Subcutaneous abdominal adipose tissue (tissue), 5 donors: ENCODE results near the gene CLCN2.

Experiments used
- H3K27ac ChIP-seq: one replicate; pipeline ENCODE4 v1.7.0; 2013; ENCODE audit warnings: low read depth, mild to moderate bottlenecking, inconsistent platforms, low read length, moderate library complexity
- H3K27me3 ChIP-seq, 5 donors: one replicate each; pipeline ENCODE4 v1.7.0; 2013; ENCODE audit warnings: low read length in 5 of 5, inconsistent platforms in 1 of 5; ENCODE audit not compliant: control insufficient read depth in 5 of 5, insufficient read depth in 4 of 5
- H3K36me3 ChIP-seq, 5 donors: one replicate each; pipeline ENCODE4 v1.7.0; 2013; ENCODE audit warnings: low read length in 5 of 5; ENCODE audit not compliant: control insufficient read depth in 5 of 5, insufficient read depth in 5 of 5
- H3K4me1 ChIP-seq, 5 donors: one replicate each; pipeline ENCODE4 v1.7.0; 2013; ENCODE audit warnings: low read length in 5 of 5, mild to moderate bottlenecking in 3 of 5, moderate library complexity in 1 of 5; ENCODE audit not compliant: control insufficient read depth in 5 of 5, insufficient read depth in 5 of 5
- H3K4me3 ChIP-seq, 5 donors: one replicate each; pipeline ENCODE4 v1.7.0; 2013; ENCODE audit warnings: low read length in 5 of 5, low read depth in 1 of 5
- H3K9ac ChIP-seq, 5 donors: one replicate each; pipeline ENCODE4 v1.7.0; 2013; ENCODE audit warnings: low read length in 5 of 5, mild to moderate bottlenecking in 4 of 5, moderate library complexity in 3 of 5
- H3K9me3 ChIP-seq, 5 donors: one replicate each; pipeline ENCODE4 v1.7.0; 2013; ENCODE audit warnings: low read length in 5 of 5; ENCODE audit not compliant: control insufficient read depth in 5 of 5
- donor health status: healthy.
- donor health status: healthy.
- donor health status: healthy.
- donor health status: healthy.
- donor health status: healthy.

Gene CLCN2

GRCh38 chr3:184381261-184382224 is 20.1 kb upstream of the CLCN2 start:
- Histone ChIP-seq H3K27ac (no peak overlapping the region), H3K36me3 (peaks cover 0 to 28% (median 7%) of the 10 kb centered on the region in 5 donors), H3K4me1 (peaks cover 0 to 41% (median 38%) of the 10 kb centered on the region in 5 donors), H3K27me3 (peaks cover 0 to 21% (median 5%) of the 10 kb centered on the region in 5 donors), H3K4me3 (peak overlapping the region in 4 of 5 donors; percentile 55 to 66 (median 62)), H3K9me3 (no peaks in the 10 kb centered on the region), H3K9ac (peak overlapping the region in 2 of 5 donors; percentile 5 to 32)

- no peak overlapping the region for H3K27ac ChIP-seq
- H3K27me3 ChIP-seq: peaks cover 0 to 21% (median 5%) of the 10 kb centered on the region in 5 donors
- peaks cover 0 to 20% (median 7%) of the 10 kb centered on the region in 5 donors for H3K36me3 ChIP-seq
- H3K4me1 ChIP-seq: peaks cover 0 to 41% (median 38%) of the 10 kb centered on the region in 5 donors
- H3K9me3 ChIP-seq: no peaks in the 10 kb centered on the region
- peak overlapping the region; percentile 35 to 66 (median 59) for H3K4me3 ChIP-seq
- peak overlapping the region in 2 of 5 donors; percentile 32 to 51 for H3K9ac ChIP-seq
Observed at GRCh38 chr3:184380627-184381260, 19.3 kb upstream of the CLCN2 start.

GRCh38 chr3:184380185-184380626 is 18.8 kb upstream of the CLCN2 start:
- Histone ChIP-seq H3K36me3 (peaks cover 0 to 19% (median 7%) of the 10 kb centered on the region in 5 donors), H3K4me3 (peak overlapping the region in 4 of 5 donors; percentile 55 to 66 (median 62)), H3K4me1 (peaks cover 0 to 41% (median 38%) of the 10 kb centered on the region in 5 donors), H3K27ac (no peak overlapping the region), H3K9ac (no peak overlapping the region), H3K27me3 (peaks cover 0 to 21% (median 5%) of the 10 kb centered on the region in 5 donors), H3K9me3 (no peaks in the 10 kb centered on the region)

- H3K4me3 ChIP-seq: peak within 1 kb of the TSS; percentile 35 to 66 (median 59)
- peaks cover 0 to 16% (median 7%) of the 10 kb centered on the region in 5 donors for H3K36me3 ChIP-seq
- H3K4me1 ChIP-seq: peaks cover 0 to 41% (median 38%) of the 10 kb centered on the region in 5 donors
- H3K9ac ChIP-seq: peak within 1 kb of the TSS in 3 of 5 donors; percentile 57 to 65 (median 64)
- H3K27me3 ChIP-seq: peaks cover 0 to 21% (median 5%) of the 10 kb centered on the region in 5 donors
- no peaks in the 10 kb centered on the region for H3K9me3 ChIP-seq
- H3K27ac ChIP-seq: peak within 1 kb of the TSS; percentile 73
Observed at GRCh38 chr3:184379358-184380184, 18.2 kb upstream of the CLCN2 start, which contains the start of gene CHRD. CHRD (plus strand) TSS chr3:184380054; CDS start chr3:184380319, 265 bp downstream.

GRCh38 chr3:184378651-184379357 is 17.4 kb upstream of the CLCN2 start:
- peaks cover 0 to 41% (median 38%) of the 10 kb centered on the region in 5 donors for H3K4me1 ChIP-seq
- no peaks in the 10 kb centered on the region for H3K9me3 ChIP-seq
- H3K27me3 ChIP-seq: peaks cover 0 to 21% (median 5%) of the 10 kb centered on the region in 5 donors
- H3K4me3 ChIP-seq: peak overlapping the region in 3 of 5 donors; percentile 31 to 48 (median 39)
- H3K9ac ChIP-seq: peak overlapping the region in 3 of 5 donors; percentile 57 to 65 (median 64)
- peaks cover 0 to 16% (median 7%) of the 10 kb centered on the region in 5 donors for H3K36me3 ChIP-seq
- peak overlapping the region; percentile 73 for H3K27ac ChIP-seq

GRCh38 chr3:184377882-184378445 is 16.6 kb upstream of the CLCN2 start, which contains the start of gene THPO:
THPO (minus strand) TSS chr3:184378207; CDS start chr3:184376259, 1,948 bp downstream.
- H3K4me1 ChIP-seq: peaks cover 3 to 46% (median 38%) of the 10 kb centered on the region in 5 donors
- peaks cover 0 to 11% (median 3%) of the 10 kb centered on the region in 5 donors for H3K36me3 ChIP-seq
- peak within 1 kb of the TSS in 3 of 5 donors; percentile 17 to 48 (median 31) for H3K4me3 ChIP-seq
- H3K9me3 ChIP-seq: no peaks in the 10 kb centered on the region
- H3K9ac ChIP-seq: peak within 1 kb of the TSS in 4 of 5 donors; percentile 13 to 65 (median 40)
- peaks cover 0 to 21% (median 5%) of the 10 kb centered on the region in 5 donors for H3K27me3 ChIP-seq
- peak within 1 kb of the TSS; percentile 73 for H3K27ac ChIP-seq

GRCh38 chr3:184377374-184377773 is 16.0 kb upstream of the CLCN2 start:
- no peaks in the 10 kb centered on the region for H3K9me3 ChIP-seq
- H3K27me3 ChIP-seq: peaks cover 0 to 21% (median 5%) of the 10 kb centered on the region in 5 donors
- peaks cover 3 to 48% (median 38%) of the 10 kb centered on the region in 5 donors for H3K4me1 ChIP-seq
- H3K9ac ChIP-seq: peak overlapping the region in 2 of 5 donors; percentile 7 to 16
- no peak overlapping the region for H3K4me3 ChIP-seq
- peaks cover 0 to 5% (median 0%) of the 10 kb centered on the region in 5 donors for H3K36me3 ChIP-seq
- no peak overlapping the region for H3K27ac ChIP-seq

- H3K27me3 ChIP-seq: peaks cover 0 to 14% (median 5%) of the 10 kb centered on the region in 5 donors
- H3K4me3 ChIP-seq: no peak overlapping the region
- H3K27ac ChIP-seq: no peak overlapping the region
- H3K9ac ChIP-seq: no peak overlapping the region
- H3K9me3 ChIP-seq: no peaks in the 10 kb centered on the region
- no peaks in the 10 kb centered on the region for H3K36me3 ChIP-seq
- peaks cover 3 to 38% (median 34%) of the 10 kb centered on the region in 5 donors for H3K4me1 ChIP-seq
Observed at GRCh38 chr3:184375747-184376461, 14.5 kb upstream of the CLCN2 start.
